Neural cell (in vitro differentiated cells): ENCODE measurements around the gene RGS6. TPM values are rescaled to one million over a fixed set of nuclear protein-coding genes. Genes with fewer than 3 reads are reported as not detected.

Source experiments
- H2AFZ ChIP-seq: fragments of 200-600, 300-800 bp; sonication (generic), shearing (Covaris generic); 2 replicates; pipeline ENCODE4 v1.6.0; 2014; ENCODE audit warnings: low read depth, mild to moderate bottlenecking, antibody characterized with exemption, low read length, moderate library complexity
- H3F3A ChIP-seq: fragments of 200-600 bp; shearing (Covaris generic); 2 replicates; pipeline ENCODE4 v1.6.1; 2016; ENCODE audit warnings: mild to moderate bottlenecking, moderate library complexity, mixed read lengths, antibody characterized with exemption, low read length; ENCODE audit not compliant: insufficient read depth, poor library complexity, severe bottlenecking
- H3K27ac ChIP-seq: fragments of 200-600, 300-800 bp; sonication (generic), shearing (Covaris generic); 2 replicates; pipeline ENCODE4 v1.5.1; 2014; ENCODE audit warnings: mild to moderate bottlenecking, low read length, moderate library complexity
- H3K27me3 ChIP-seq: fragments of 300-800, 200-600 bp; sonication (generic), shearing (Covaris generic); 2 replicates; pipeline ENCODE4 v1.6.0; 2014; ENCODE audit warnings: mild to moderate bottlenecking, low read depth, low read length, moderate library complexity; ENCODE audit not compliant: insufficient read depth
- H3K36me3 ChIP-seq: fragments of 300-800, 200-600 bp; sonication (generic), shearing (Covaris generic); 2 replicates; pipeline ENCODE4 v1.5.1; 2014; ENCODE audit warnings: mild to moderate bottlenecking, antibody characterized with exemption, low read length, moderate library complexity; ENCODE audit not compliant: insufficient read depth
- H3K4me2 ChIP-seq: fragments of 300-800, 200-600 bp; sonication (generic), shearing (Covaris generic); 2 replicates; pipeline ENCODE4 v1.6.0; 2014; ENCODE audit warnings: mild to moderate bottlenecking, low read length
- H3K4me3 ChIP-seq: fragments of 300-800, 200-600 bp; sonication (generic), shearing (Covaris generic); 2 replicates; pipeline ENCODE4 v1.5.1; 2014; ENCODE audit warnings: mild to moderate bottlenecking, low read length, moderate library complexity
- H3K79me2 ChIP-seq: fragments of 200-600 bp; shearing (Covaris generic); replicated peaks from 2 replicates; pipeline ENCODE4 v1.6.0; 2014; ENCODE audit warnings: mild to moderate bottlenecking, low read length, moderate library complexity; ENCODE audit not compliant: insufficient read depth
- H3K9ac ChIP-seq: fragments of 300-800, 200-600 bp; sonication (generic), shearing (Covaris generic); 2 replicates; pipeline ENCODE4 v1.6.1; 2016; ENCODE audit warnings: mild to moderate bottlenecking, low read length, mixed read lengths
- H3K9me2 ChIP-seq: fragments of 200-600 bp; shearing (Covaris generic); 2 replicates; pipeline ENCODE4 v1.6.1; 2016; ENCODE audit warnings: mild to moderate bottlenecking, low read length, mixed read lengths; ENCODE audit not compliant: insufficient read depth
- H3K9me3 ChIP-seq: fragments of 200-600, 300-800 bp; sonication (generic), shearing (Covaris generic); 2 replicates; pipeline ENCODE4 v1.6.1; 2016; ENCODE audit warnings: mild to moderate bottlenecking, mixed run types, low read length, moderate library complexity, mixed read lengths
- H4K20me1 ChIP-seq: fragments of 200-600 bp; shearing (Covaris generic); 2 replicates; pipeline ENCODE4 v1.6.1; 2016; ENCODE audit warnings: mild to moderate bottlenecking, mixed run types; ENCODE audit not compliant: insufficient read depth
- CTCF ChIP-seq: fragments of 450-650 bp; IDR thresholded peaks from 2 replicates; pipeline ENCODE4 v1.5.1; 2014; ENCODE audit warnings: antibody characterized with exemption, mild to moderate bottlenecking, moderate library complexity; ENCODE audit not compliant: poor library complexity, severe bottlenecking
- EP300 ChIP-seq: fragments of 450-650 bp; conservative IDR thresholded peaks from 2 replicates; pipeline ENCODE4 v1.6.1; 2014; ENCODE audit warnings: antibody characterized with exemption, mild to moderate bottlenecking, moderate library complexity; ENCODE audit not compliant: poor library complexity, severe bottlenecking
- EZH2 ChIP-seq: fragments of 200-600, 300-800 bp; shearing (Covaris generic), sonication (generic); IDR thresholded peaks from 2 replicates; pipeline ENCODE4 v1.6.1; 2014; ENCODE audit warnings: antibody characterized with exemption, low read length, borderline replicate concordance, mild to moderate bottlenecking; ENCODE audit not compliant: insufficient read depth, poor library complexity, severe bottlenecking
- MXI1 ChIP-seq: fragments of 450-650 bp; conservative IDR thresholded peaks from 2 replicates; pipeline ENCODE4 v1.6.1; 2014; ENCODE audit warnings: antibody characterized with exemption, mild to moderate bottlenecking; ENCODE audit not compliant: poor library complexity, severe bottlenecking
- POLR2AphosphoS5 ChIP-seq: IDR thresholded peaks from 2 replicates; pipeline ENCODE4 v1.6.1; 2012
- RAD21 ChIP-seq: fragments of 450-650 bp; conservative IDR thresholded peaks from 2 replicates; pipeline ENCODE4 v1.6.1; 2014; ENCODE audit warnings: antibody characterized with exemption, mild to moderate bottlenecking, moderate library complexity
- REST ChIP-seq: IDR thresholded peaks from 2 replicates; pipeline ENCODE4 v1.6.1; 2012; ENCODE audit warnings: borderline replicate concordance
- SMC3 ChIP-seq: fragments of 450-650 bp; conservative IDR thresholded peaks from 2 replicates; pipeline ENCODE4 v1.6.1; 2014; ENCODE audit warnings: antibody characterized with exemption, mild to moderate bottlenecking, moderate library complexity; ENCODE audit not compliant: poor library complexity
- TAF1 ChIP-seq: IDR thresholded peaks from 2 replicates; pipeline ENCODE4 v1.6.1; 2012; ENCODE audit warnings: low read depth
- polyA plus RNA-seq: library from polyadenylated mRNA; depleted of rRNA; stranded (reverse); fragments of >200 nt; gene quantifications from 2 replicates; pipeline ENCODE4 v1.2.3, GENCODE V29; 2014

The RGS6 gene
- polyA plus RNA-seq, 1 donor from 2014 or later = 7.3 TPM

DNA sequence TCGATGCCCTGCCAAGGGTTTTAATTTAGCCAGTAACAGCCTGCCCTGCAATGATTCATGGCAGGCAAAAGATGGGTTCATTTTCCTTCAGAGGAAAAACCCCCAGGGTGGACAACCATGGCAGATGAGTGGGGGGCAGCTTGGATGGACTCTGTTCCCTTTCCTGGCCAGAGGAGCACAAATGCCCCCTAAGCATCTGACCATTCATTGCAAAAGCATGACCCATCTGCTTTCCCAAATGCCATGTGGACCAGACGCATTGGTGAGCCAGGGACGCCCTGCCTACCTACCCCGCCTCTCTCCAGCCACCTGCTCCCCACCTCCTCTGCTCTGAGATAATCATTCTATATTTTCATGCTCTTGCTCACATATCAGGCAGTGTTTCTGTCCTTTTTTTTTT, 679.8 kb downstream of the RGS6 start:
- TF ChIP-seq MXI1 (no peak), CTCF (no peak), REST (no peak), TAF1 (no peak), EP300 (no peak)
- H3K27me3 ChIP-seq = no peaks in the 10 kb centered on the region
- H3K9me2 ChIP-seq = no peaks in the 10 kb centered on the region
- H2AFZ ChIP-seq = no peak overlapping the region
- H4K20me1 ChIP-seq = no peaks in the 10 kb centered on the region
- no peaks in the 10 kb centered on the region for H3K9me3 ChIP-seq
- H3F3A ChIP-seq = no peaks in the 10 kb centered on the region
- H3K36me3 ChIP-seq = no peaks in the 10 kb centered on the region
- no peak overlapping the region for H3K4me3 ChIP-seq
- no peak overlapping the region for H3K27ac ChIP-seq
- H3K4me2 ChIP-seq = no peak overlapping the region
- no peak overlapping the region for H3K9ac ChIP-seq
- H3K79me2 ChIP-seq = no peaks in the 10 kb centered on the region

GRCh38 chr14:72613231-72613974, 681.2 kb downstream of the RGS6 start:
- no peak overlapping the region for H3K4me2 ChIP-seq
- H3K9ac ChIP-seq = no peak overlapping the region
- no peaks in the 10 kb centered on the region for H3K27me3 ChIP-seq
- no peaks in the 10 kb centered on the region for H3F3A ChIP-seq
- H3K36me3 ChIP-seq = no peaks in the 10 kb centered on the region
- H3K27ac ChIP-seq = no peak overlapping the region
- no peak overlapping the region for H2AFZ ChIP-seq
- no peaks in the 10 kb centered on the region for H3K79me2 ChIP-seq
- TF ChIP-seq SMC3 = no peak
- TF ChIP-seq TAF1 = no peak
- TF ChIP-seq POLR2AphosphoS5 = no peak
- TF ChIP-seq REST = no peak
- no peak for TF ChIP-seq EZH2
- TF ChIP-seq CTCF = no peak
- no peak for TF ChIP-seq MXI1
- no peak for TF ChIP-seq RAD21
- no peak for TF ChIP-seq EP300
- H3K9me2 ChIP-seq = no peaks in the 10 kb centered on the region
- no peaks in the 10 kb centered on the region for H4K20me1 ChIP-seq
- H3K4me3 ChIP-seq = no peak overlapping the region
- H3K9me3 ChIP-seq = no peaks in the 10 kb centered on the region
